ENCODE results near the gene THEM4. TPM values are rescaled to one million over a fixed set of nuclear protein-coding genes. Genes with fewer than 3 reads are reported as not detected.

Gene THEM4
- 5.1 and 12.1 TPM in 2 replicates for total RNA-seq

DNA sequence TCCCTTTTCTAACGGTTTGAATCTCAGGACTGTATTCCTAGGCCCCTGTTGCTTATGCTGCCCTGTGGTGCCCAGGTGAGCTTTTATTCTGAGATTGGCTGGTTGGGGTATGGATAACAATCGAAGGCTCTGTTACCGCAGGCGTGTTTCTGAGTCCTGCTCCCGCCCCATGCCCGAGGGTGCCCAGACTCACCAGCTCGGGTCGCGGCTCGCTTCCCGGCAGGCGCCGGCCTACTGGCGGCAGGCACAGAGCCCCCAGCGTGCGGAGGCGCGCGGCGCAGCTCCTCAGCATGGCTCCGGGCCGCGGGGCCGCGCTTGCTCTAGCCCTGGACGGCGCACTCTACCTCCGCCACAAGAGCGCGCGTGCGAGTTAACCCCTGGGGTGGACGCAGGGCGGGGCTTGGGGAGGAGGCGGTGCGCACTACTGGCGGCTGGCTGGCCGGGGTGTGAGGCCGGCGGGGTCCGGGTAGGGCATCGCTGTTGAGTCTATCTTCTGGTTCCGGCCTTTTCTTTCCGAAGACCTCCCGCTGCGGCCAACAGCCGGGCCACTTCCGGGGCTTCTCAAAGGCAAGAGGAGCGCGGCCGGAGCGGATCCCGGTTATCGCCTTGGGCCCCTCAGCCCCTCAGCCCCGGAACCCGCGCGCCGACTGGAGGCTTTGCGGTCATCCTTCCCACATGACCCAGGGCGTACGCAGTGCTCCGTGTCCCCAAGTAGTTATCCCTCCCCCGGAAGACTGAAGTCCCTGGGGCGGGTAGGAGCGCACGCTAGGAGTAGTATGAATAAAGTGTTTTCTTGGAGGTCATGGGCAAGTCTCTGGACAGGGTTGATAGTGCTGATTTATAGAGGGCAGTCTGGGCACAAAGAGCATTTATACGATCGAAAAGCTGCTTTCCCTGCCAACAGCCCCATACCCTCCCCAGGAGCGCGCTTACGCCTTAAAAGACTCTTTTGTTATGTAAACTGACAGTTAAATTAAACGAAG, at the start of gene THEM4:
TSS of gene THEM4 (minus strand) at position 345 of the 983 bp plus-strand sequence. CDS start at position 292, 53 bp downstream.
- DNase-seq = peak; percentile 97

DNA sequence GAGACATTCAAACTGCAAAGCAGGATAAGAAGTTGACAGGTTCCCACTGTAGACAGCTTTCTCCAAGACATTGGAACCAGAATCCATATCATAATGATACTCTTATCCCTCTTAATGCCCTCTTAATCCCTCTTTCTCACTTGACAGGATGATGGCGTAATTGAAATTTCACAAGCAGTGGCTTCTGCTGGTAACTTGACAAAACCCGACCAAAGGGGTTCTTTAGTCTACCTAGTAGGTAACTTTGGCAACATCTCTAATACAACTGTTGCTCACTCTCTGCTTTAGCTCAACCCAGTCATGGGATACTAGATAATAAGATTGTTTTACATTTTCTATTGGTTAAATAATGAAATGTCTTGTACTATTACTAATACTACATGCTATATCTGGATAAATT, 49.6 kb upstream of the THEM4 start:
- DNase-seq = no peak

DNA sequence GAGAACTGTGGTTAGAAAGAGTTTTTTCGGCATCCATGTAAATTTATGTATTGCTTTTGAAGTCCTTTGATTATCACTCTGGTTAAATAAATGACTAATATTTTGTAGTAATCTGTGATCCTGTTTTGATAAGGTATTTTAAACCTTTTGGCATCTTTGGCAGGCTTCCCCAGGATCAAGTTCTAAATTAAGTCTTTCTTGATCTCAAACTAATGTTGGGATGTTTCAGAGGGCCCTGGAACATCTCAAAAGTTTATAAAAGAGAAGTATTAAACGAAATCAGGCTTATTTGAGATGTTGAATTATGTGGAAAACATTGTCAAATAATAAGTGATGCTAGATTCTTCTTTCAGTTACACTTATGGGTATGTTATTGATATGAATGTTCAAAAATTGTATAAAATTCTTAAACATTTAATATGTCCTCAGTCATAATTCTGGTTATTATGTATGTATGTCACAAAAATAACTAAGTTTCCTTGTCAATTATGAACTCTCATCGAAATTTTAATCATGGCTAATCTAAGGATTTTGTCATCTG, 47.7 kb upstream of the THEM4 start:
- DNase-seq = no peak

DNA sequence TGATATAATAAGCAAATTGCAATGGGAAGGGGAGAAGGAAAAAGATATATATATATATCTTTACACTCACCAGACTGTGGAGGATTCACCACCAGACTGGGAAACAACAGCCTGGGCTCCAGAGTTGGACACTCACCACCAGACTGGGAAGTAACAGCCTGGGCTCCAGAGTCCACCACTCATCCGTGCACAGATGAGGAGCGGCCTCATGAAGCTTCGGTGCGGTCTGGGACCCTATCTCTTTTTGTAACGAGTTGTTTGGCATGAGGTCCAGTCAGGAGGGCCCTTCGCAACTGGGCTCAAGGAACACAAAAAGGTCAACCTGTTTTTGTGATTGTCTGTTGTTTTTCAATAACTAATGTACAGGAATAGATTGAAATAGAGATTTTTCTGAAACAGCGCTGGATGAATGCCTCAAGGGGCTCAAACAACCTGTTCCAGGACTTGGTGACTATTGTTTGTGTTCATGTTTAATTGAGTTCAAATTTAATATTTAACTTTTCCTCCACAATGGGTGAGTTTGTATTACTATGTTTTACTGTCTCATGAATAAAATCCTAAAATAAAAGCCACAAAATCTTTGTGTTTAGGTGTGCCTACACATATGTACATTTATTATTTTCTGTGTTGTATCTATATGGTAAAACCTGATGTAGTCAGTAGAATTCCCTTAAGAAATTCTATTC, 44.2 kb upstream of the THEM4 start:
- no peak for DNase-seq

DNA sequence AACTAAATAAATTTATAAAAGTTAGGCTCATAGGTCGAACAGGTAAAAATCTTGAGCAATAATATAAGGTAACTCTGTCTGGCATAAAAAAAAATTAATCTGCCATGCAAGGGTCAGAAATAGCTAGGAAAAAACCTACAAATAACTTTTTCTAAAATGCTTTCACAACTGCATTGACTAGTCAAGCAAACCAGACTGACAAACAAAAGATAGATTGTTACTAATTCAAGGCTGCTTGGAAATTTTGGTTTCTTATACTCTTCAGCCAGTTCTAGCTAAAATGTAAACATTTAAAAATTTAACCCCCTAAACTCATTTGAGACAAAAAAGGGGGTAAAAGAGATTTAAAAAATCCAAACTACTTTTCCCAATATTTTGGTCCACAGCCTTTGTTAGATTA, 43.5 kb upstream of the THEM4 start:
- no peak for DNase-seq

DNA sequence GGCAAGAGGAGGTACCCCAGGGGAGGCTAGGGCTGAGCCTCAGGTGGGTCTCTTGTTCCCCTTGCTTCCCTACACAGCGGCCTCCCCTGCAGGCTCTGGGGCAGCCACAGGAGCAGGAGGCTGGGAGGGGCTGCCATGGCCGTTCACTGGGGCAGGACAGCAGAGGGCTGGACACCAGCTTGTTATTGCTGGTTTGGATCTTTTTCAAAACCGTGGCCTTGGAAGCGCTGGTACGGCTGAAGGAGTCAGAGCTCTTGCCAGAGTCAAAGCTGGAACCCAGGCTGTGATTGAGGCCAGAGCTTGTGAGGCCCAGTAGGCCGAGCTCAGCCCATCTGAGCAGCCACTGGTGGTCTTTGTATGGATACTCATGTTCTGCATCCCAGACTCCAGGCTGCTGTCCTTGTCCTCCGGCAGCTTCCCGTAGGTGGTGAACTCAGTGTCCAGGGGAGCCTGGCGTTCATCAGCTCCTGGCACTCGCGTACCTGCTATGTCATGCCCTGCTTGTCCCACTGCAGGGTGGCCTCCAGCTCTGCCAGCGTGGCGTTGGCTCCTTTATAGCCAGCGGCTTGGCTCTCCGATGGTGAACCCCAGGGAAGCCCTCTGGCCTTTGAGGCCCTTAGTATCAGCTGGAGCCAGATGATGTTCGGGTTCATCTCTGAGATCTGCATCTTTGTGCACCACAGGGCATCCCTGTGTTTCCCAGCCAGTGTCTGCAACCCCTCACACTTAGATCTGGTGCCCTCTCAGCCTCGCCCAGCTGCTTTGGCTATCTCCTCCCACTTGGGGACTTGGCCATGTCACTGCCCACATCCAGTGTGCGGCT, 40.3 kb upstream of the THEM4 start:
- DNase-seq = no peak

DNA sequence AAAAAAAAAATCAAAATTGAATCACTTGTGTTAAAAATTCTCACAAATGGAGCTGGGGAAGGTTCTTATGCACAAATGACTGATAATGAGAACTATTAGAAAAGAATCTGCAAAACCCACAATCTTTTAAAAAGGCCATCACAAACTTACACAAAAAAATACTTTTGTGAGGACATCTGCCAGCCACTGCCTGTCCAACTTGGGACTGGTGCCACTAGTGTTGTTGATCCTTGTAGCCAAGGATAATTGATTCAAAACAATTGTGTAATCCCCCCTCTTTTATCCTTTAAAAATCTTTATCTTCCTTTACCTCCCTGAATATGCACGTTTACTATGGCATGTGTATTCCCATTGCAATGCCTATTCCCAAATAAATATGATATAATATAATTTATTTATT, 39.2 kb upstream of the THEM4 start:
- DNase-seq = no peak

DNA sequence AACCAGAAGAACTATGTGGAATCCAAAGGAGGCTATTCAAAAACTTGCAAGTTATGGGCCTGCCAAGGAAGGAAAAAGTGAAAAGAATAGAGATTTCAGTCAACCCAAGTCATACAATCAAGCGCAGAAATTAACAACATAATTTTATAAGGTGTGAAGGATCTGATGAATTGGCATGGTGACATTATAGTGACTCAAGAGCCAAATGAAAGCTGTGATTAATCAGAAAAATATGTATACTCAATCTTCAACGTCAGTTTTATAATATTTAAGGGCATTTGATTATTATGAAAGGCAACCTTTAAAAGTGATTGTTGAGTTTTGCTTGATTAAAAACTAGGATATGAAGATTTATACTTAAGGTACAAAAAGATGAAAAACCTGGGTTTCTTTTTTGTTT, 37.8 kb upstream of the THEM4 start:
- DNase-seq = no peak

DNA sequence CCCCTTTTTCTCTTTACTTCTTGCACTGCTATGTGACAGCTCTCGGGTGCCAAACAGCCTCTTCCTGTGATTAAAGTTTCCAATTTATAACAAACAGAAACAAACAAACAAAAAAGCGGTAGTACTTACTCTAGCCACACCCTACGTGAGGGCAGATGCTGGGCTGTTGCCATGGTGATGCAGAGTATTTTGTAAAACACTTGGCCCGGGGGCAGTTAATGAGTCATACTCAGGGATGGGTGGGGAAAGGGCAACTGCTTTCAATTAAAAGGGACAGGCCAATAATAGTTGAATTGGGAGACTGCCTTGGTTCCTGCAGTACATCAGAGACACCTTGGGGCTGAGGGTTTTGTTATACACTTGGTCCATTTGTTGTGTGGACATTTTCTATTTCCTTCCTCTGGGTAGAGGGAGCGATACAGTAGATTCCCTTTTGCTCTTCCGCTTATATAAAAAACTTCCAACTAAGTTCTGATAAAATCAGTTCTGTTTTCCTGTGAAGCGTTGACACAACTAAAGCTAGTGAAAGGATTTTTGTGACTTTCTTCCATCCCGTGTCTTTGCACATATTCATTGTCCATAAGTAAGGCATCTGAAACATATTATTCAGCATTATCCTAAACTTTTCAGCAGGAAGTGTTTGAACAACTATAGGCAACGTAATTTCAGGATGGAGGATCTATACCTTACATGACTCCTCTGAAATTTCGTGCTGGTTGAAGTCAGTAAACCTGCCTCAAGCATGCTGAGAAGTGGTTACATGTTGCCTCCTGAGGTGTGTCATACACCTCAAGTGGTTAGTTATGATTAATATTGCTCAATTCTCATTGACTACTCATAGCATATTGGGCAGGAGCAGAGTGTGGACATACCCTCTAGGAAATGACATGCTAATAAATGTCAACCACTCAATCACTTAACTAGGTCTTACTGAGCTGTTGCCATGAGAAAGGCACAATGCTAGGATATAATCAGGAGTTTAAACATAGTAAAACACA, 36.7 kb upstream of the THEM4 start:
- DNase-seq = peak; percentile 97

DNA sequence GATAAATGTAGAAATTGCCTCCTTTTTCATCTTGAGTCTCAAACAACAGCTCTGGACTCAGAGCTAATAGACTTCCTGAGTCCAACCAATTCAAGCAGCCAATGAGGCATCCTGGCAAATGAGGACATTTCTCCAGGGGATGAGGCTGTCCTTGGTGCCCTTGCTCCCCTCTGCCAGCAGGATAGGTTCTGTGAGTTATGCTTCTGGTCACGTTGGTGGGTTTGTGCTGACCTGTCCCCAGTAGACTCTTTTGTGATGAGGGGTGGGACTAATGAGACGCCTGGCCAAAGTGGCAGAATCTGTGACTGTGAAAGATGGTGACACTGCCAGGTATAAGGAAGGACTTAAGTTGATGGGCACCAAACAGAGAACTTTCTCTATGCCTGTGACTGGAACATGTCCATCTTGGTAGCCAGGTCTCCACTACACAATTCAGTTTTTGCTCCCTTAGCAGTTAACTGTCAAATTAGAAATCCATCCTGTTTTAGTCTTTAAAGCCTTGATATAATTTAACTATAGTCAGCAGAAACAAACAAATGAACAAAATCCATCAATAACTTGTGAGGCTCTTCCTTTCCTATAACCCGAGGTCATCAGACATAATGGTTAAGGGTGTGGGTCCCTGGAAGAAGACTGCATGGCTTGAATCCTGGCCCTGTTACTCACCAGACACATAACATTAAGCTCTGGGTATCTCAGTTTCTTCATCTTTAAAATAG, 35.7 kb upstream of the THEM4 start:
- DNase-seq = no peak

DNA sequence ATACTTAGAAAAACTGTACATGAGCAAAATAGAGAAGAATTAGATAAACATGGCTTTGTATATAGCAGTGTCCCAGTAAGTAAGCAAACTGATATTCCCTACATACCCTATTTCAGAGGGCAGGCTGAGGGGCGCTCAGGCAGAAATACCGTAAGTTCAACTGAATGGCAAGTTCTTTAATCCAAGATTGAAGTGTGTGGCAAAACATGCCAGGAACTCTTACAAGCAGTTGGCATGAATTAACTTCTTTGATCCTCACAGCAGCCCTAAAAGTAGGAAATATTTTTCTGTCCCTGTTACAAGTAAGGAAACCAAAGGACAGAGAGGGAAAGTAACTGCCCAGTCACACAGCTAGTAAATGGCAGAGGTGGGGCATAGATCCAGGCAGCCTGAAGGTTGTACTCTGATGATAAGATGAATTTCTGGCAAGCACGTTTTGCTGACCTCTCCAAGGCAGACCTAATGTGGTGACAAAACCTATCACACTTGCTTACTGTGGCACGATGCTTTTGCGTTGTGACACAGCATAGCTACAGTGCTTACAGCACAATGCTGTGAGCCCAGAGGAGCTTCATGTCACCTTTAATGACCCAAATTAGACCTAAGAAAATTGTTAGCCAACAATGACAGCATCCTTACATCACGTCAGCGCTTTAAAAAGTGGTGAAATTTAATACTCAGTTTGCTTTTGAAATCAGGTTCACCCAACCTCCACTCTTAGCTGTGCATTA, 35.0 kb upstream of the THEM4 start:
- DNase-seq = no peak

DNA sequence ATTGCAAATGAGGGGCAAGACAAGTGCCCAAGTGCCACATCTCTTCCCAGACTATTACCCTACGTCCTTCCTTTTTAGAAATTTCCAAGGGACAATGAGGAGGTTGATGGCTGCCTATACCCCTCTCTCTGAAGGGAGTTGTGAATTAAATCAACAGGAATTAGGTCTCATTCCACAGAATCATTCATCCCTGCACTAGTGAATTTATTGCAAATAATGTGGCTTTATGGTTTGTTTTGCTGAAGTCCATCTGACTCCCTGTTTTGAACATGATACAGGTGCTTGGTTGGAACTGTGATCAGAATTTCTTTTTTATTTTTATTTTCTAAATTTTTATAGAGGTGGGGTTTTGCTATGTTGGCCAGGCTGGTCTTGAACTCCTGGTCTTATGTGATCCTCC, 34.3 kb upstream of the THEM4 start:
- DNase-seq = no peak

DNA sequence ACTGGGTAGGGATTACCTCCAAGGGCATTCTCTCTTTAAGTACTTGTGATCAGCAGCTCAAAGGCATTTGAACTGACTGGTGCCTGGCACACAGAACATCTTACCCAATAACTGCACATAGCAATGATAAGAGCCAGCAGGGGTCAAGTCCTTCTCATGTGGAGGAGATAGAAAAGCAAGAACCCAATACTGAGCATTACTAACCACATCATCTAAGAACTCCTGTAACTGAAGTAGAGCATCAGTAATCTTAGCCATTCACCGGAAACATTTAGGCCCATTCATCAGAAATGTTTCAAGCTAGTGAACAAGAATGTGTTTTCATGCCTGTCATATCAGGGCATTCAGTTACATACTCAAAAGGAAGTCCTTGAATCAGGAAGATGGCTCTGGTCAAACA, 33.6 kb upstream of the THEM4 start:
- no peak for DNase-seq

DNA sequence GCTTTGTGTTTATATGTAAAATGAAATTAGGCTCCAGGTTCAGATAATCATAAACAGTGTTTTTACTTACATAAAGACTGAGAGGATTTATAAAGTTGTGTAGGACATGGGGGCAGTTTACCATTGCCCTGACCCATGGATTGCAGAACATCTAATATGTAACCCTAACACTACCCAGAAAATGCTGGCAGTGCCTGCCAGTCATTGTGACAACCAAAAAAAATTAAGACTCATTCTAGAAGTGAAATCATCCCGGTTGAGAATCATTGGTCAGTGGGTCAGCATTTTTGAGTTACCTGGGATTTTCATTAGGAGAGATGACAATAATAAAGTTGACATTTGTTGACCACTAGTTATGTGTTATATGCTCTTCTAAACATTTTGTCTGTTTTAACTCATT, 31.2 kb upstream of the THEM4 start:
- DNase-seq = no peak

DNA sequence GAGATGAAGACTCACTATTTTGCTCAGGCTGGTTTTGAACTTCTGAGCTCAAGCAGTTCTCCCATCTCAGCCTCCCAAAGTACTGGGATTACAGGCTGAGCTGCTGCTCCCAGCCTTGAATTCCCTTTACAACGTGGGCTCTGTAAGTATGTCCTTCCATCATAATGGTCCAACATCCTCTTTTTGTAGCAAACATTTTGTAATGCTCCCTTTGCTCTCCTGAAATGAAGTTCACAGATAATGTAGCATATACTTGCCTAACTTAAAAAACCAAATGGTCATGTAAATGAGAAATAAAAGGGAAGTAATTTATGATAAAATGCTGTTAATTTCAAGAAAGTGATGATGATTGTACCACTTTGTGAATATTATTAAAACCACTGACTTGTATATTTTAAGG, 30.5 kb upstream of the THEM4 start:
- no peak for DNase-seq

DNA sequence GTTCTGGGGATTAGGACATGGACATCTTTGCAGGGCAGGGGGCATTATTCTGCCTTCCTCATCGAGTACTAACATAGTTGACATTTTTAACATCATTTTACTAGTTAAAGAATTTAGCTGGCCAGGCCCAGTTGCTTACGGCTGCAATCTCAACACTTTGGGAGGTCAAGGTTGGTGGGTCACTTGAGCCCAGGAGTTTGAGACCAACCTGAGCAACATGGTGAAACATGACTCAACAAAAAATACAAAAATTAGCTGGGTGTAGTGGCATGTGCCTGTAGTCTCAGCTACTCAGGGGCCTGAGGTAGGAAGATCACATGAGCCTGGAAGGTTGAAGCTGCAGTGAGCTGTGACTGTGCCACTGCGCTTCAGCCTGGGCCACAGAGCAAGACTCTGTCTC, 29.8 kb upstream of the THEM4 start:
- DNase-seq = no peak

DNA sequence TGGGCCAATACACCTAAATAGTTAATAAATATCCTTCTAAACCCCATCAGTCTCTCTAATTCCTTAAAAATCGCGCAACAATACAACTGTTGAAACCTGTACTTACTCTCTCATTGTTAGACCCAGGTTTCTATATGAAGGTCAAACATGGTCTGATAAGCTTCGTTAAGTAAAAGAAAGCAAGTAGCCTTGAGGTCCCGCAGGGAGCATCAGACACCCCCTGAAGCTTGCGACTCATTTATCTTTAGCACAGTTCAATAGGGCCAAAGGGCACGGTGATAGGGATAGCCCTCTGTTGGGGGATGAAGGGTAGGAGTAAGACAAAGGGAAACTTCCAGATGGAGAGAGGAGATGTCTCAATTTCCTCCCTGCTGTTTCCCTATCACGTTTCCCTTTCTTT, 27.3 kb upstream of the THEM4 start:
- DNase-seq = no peak

DNA sequence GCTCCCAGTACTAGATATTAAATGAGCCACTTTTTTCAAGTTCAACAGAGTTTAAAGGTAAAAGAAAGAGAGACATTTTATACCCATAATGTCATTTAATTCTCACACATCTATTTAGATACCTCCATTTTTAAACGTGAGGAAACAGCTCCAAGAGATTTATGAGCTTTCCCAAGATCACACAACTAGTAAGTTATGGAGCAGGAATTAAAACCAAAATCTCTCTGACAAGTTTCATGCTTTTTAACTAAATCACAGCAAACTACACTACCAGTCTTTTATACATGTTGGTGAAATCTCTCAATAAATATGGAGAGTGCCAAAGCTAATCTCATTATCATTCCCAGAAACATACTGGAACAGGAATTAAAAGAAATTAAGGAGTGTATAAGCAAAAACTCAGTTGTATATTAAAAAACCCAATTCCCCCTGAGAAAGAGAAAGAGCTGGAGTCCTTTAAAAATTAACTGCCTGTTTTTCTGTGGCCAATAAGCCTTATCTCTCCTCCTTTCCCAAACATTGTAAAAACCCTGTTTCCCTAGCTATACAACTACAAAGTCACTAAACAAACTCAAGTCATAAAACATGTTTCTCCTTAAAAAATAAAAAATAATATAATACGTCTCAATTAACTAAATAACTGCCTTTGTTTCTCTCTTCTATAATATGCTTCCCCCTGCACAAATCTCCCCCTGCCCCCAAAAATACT, 26.7 kb upstream of the THEM4 start:
- DNase-seq = no peak

DNA sequence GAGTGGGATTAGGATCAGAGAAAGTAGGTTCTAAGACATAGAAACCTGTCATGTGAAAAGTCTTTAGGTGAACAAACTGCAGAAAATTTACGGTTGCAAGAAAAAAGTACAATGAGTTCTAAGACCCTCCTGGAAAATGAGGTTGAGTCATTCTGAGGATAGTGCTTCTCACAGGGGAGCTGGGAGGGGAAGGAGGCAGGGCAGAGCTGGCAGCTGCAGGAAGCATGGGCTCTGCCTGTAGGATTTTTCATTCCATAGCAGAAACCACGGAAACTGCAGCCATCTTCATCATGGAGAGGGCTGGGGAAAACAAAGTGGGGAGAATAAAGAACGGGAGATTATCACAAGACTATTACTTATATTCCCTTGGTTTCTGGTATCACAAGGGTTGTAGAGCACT, 25.8 kb upstream of the THEM4 start:
- peak; percentile 65 for DNase-seq

All from dermis blood vessel endothelial cell (primary cell).